HepG2 (cell line): ENCODE measurements around the gene GRM2. TPM values are rescaled to one million over a fixed set of nuclear protein-coding genes. Genes with fewer than 3 reads are reported as not detected.

Experiments
- ATAC-seq: fragments of 200-7000 bp; cut with Tn5 transposase; 3 replicates; pipeline ENCODE4 v1.9.1; 2020; ENCODE audit warnings: mild to moderate bottlenecking, moderate library complexity
- BruUV-seq: library from RNA; stranded (reverse); fragments of 400-500 nt; replicated peaks from 2 replicates; lab custom pipeline; 2021; lab: Mats Ljungman, UMichigan
- CTCF ChIA-PET: fragments of 300-600 bp; formaldehyde crosslinking; extraction: SDS; loops from one replicate; lab custom pipeline; 2021; ENCODE audit warnings: low total read pairs, inconsistent platforms, low intra/inter-chr PET ratio; lab: Yijun Ruan, JAX
- POLR2A ChIA-PET: fragments of 350-600 bp; sonication (Branson Sonifier 250); formaldehyde crosslinking; loops from one replicate; lab custom pipeline; 2020; ENCODE audit warnings: antibody characterized with exemption, inconsistent platforms; lab: Yijun Ruan, JAX
- DNase-seq: peaks from one replicate; pipeline ENCODE4 v3.0.0-alpha.2; 2015; ENCODE audit warnings: low spot score
- FAIRE-seq: peaks from 3 replicates; lab custom pipeline; 2011; peaks lifted over from hg19 to GRCh38; lab: Jason Lieb, UNC
- H2AFZ ChIP-seq: one replicate; pipeline ENCODE4 v1.6.1; 2011; ENCODE audit warnings: low read length, inconsistent platforms
- H3K27ac ChIP-seq: fragments of 300-600 bp; 3 replicates; pipeline ENCODE4 v1.8.0; 2011; ENCODE audit warnings: mixed run types, mild to moderate bottlenecking, mixed read lengths, low read length, inconsistent platforms; ENCODE audit not compliant: insufficient read depth; ENCODE audit errors: extremely low read length
- H3K27me3 ChIP-seq, 2 experiments: fragments of 200-600 bp in 1 of 2; 2 replicates in 1 of 2; 3 replicates in 1 of 2; pipeline versions ENCODE4 v1.6.0 to v1.8.0; 2011; ENCODE audit warnings: low read length in 2 of 2, mild to moderate bottlenecking in 2 of 2, moderate library complexity in 2 of 2, inconsistent platforms in 1 of 2; ENCODE audit not compliant: insufficient read depth in 2 of 2, control insufficient read depth in 1 of 2
- H3K36me3 ChIP-seq, 2 experiments: fragments of 200-600 bp in 1 of 2; replicated peaks in 1 of 2; 2 replicates in 1 of 2; 3 replicates in 1 of 2; pipeline versions ENCODE4 v1.5.1 to v1.8.0; 2011; ENCODE audit warnings: low read length in 2 of 2, inconsistent platforms in 1 of 2; ENCODE audit not compliant: insufficient read depth in 2 of 2, control insufficient read depth in 1 of 2
- H3K4me1 ChIP-seq: 2 replicates; pipeline ENCODE4 v1.5.1; 2012; ENCODE audit warnings: low read length, inconsistent platforms; ENCODE audit not compliant: insufficient read depth
- H3K4me2 ChIP-seq: 2 replicates; pipeline ENCODE4 v1.6.0; 2011; ENCODE audit warnings: low read depth, low read length, inconsistent platforms
- H3K4me3 ChIP-seq, 3 experiments: fragments of 200-600 bp in 1 of 3; sonication (generic), shearing (Covaris generic) in 1 of 3; replicated peaks in 1 of 3; 2 replicates each; pipeline ENCODE4 v1.5.1; 2011 to 2016; ENCODE audit warnings: low read length in 3 of 3, inconsistent platforms in 2 of 3, low read depth in 2 of 3, mild to moderate bottlenecking in 2 of 3, control low read depth in 1 of 3, mixed read lengths in 1 of 3; ENCODE audit not compliant: insufficient read depth in 1 of 3
- H3K79me2 ChIP-seq: one replicate; pipeline ENCODE4 v1.6.1; 2011; ENCODE audit warnings: low read length, inconsistent platforms; ENCODE audit not compliant: insufficient read depth
- H3K9ac ChIP-seq: 2 replicates; pipeline ENCODE4 v1.6.0; 2011; ENCODE audit warnings: mild to moderate bottlenecking, low read depth, low read length, inconsistent platforms; ENCODE audit not compliant: insufficient read depth
- H3K9me3 ChIP-seq: 2 replicates; pipeline ENCODE4 v1.5.1; 2012; ENCODE audit warnings: mild to moderate bottlenecking, low read length
- H4K20me1 ChIP-seq: 2 replicates; pipeline ENCODE4 v1.6.0; 2011; ENCODE audit warnings: inconsistent platforms, mild to moderate bottlenecking, low read length, moderate library complexity; ENCODE audit not compliant: insufficient read depth
- FOXK1 ChIP-seq: sonication (generic); formaldehyde crosslinking; IDR thresholded peaks from 2 replicates; pipeline ENCODE4 v1.4.0; 2020; ENCODE audit warnings: low read depth, missing genetic modification reagents, borderline replicate concordance
- GABPA ChIP-seq, 2 experiments: IDR thresholded peaks; 2 replicates each; pipeline ENCODE4 v1.6.1; 2011 to 2016; ENCODE audit warnings: low read depth in 2 of 2, low read length in 1 of 2, missing biosample characterization in 1 of 2, missing genetic modification characterization in 1 of 2
- IRF2 ChIP-seq: IDR thresholded peaks from 2 replicates; pipeline ENCODE4 v1.6.1; 2018; ENCODE audit warnings: missing genetic modification reagents, missing compliant biosample characterization
- KDM5A ChIP-seq: fragments of 200-600 bp; sonication (generic); IDR thresholded peaks from 2 replicates; pipeline ENCODE4 v1.7.0; 2018; ENCODE audit warnings: antibody characterized with exemption, mild to moderate bottlenecking, low read length, borderline replicate concordance
- MAFG ChIP-seq: sonication (generic); formaldehyde crosslinking; IDR thresholded peaks from 2 replicates; pipeline ENCODE4 v1.5.1; 2020; ENCODE audit warnings: mild to moderate bottlenecking, missing genetic modification reagents
- PAWR ChIP-seq: sonication (generic); formaldehyde crosslinking; IDR thresholded peaks from 2 replicates; pipeline ENCODE4 v1.4.0; 2020; ENCODE audit warnings: missing genetic modification reagents, mild to moderate bottlenecking, borderline replicate concordance
- PCBP1 ChIP-seq: fragments of 200-400 bp; formaldehyde crosslinking; IDR thresholded peaks from 2 replicates; pipeline ENCODE4 v1.6.1; 2017; ENCODE audit warnings: mild to moderate bottlenecking, low read depth, low read length, borderline replicate concordance
- POLR2AphosphoS5 ChIP-seq: IDR thresholded peaks from 2 replicates; pipeline ENCODE4 v1.6.1; 2012; ENCODE audit warnings: low read depth, low read length
- PPARG ChIP-seq: conservative IDR thresholded peaks from 2 replicates; pipeline ENCODE4 v1.6.1; 2016; ENCODE audit warnings: missing biosample characterization, missing genetic modification reagents
- RBM22 ChIP-seq: fragments of 200-400 bp; formaldehyde crosslinking; optimal IDR thresholded peaks from 2 replicates; pipeline ENCODE3; 2017; ENCODE audit warnings: mild to moderate bottlenecking, low read length, moderate library complexity
- TARDBP ChIP-seq: sonication (generic); formaldehyde crosslinking; IDR thresholded peaks from 2 replicates; pipeline ENCODE4 v1.8.0; 2022; ENCODE audit warnings: mild to moderate bottlenecking, missing genetic modification reagents
- TBX2 ChIP-seq: sonication (generic); formaldehyde crosslinking; IDR thresholded peaks from 2 replicates; pipeline ENCODE4 v1.5.0; 2020; ENCODE audit warnings: missing genetic modification reagents, mild to moderate bottlenecking, borderline replicate concordance
- ZNF17 ChIP-seq: sonication (generic); formaldehyde crosslinking; IDR thresholded peaks from 2 replicates; pipeline ENCODE4 v1.5.0; 2020; ENCODE audit warnings: mild to moderate bottlenecking, missing genetic modification reagents
- ZNF230 ChIP-seq: sonication (generic); formaldehyde crosslinking; IDR thresholded peaks from 2 replicates; pipeline ENCODE4 v1.4.0; 2020; ENCODE audit warnings: mild to moderate bottlenecking, missing genetic modification reagents
- ZNF329 ChIP-seq: sonication (generic); formaldehyde crosslinking; IDR thresholded peaks from 2 replicates; pipeline ENCODE4 v1.9.0; 2021; ENCODE audit warnings: low read depth, mild to moderate bottlenecking, missing genetic modification reagents
- WGBS: methylation state at CpG from one replicate; pipeline ENCODE4 v1.1.6; 2017; ENCODE audit warnings: low lambda C conversion rate; 5-methylcytosine and 5-hydroxymethylcytosine counted together
- in situ Hi-C: cut with HindIII; loops from 2 replicates; pipeline ENCODE4 v1.10.0; 2017; ENCODE audit warnings: low pct_unique_long_range_greater_than_20kb; ENCODE audit not compliant: extremely low pct_ligation_motif_present
- intact Hi-C: fragments of 100-400 bp; cut with micrococcal nuclease; formaldehyde crosslinking; loops from one replicate; pipeline ENCODE4 v1.10.0; 2022; ENCODE audit not compliant: unreplicated experiment
- polyA plus RNA-seq, 8 experiments: library from polyadenylated mRNA; depleted of rRNA in 3 of 8; stranded (reverse) in 7 of 8; unstranded in 1 of 8; fragments of >200 nt; fragmentation: Illumina TruSeq in 4 of 8; extraction: Trizol in 4 of 8; gene quantifications; 2 replicates each; pipeline versions ENCODE4 v1.2.1 to v1.2.3, GENCODE V29; 2011 to 2016; ENCODE audit warnings: low read depth in 4 of 8, missing spikeins in 1 of 8, mixed read lengths in 1 of 8; ENCODE audit not compliant: insufficient read depth in 1 of 8
- total RNA-seq, 5 experiments: library from RNA; depleted of rRNA; stranded (reverse); fragments of >200 nt; fragmentation: Illumina TruSeq; extraction: Trizol; gene quantifications; 2 replicates each; pipeline ENCODE4 v1.2.3, GENCODE V29; 2016; ENCODE audit warnings: low read depth in 1 of 5
- TF ChIP-seq, protein P1 (sequence below): sonication (generic); formaldehyde crosslinking; IDR thresholded peaks from 2 replicates; pipeline ENCODE4 v1.5.0; 2020; ENCODE audit warnings: missing genetic modification reagents
- TF ChIP-seq, protein P2 (sequence below): sonication (generic); formaldehyde crosslinking; IDR thresholded peaks from 2 replicates; pipeline ENCODE4 v1.5.0; 2020; ENCODE audit warnings: missing genetic modification reagents, mild to moderate bottlenecking, borderline replicate concordance
- TF ChIP-seq, protein P3 (sequence below): sonication (generic); formaldehyde crosslinking; IDR thresholded peaks from 2 replicates; pipeline ENCODE4 v1.5.0; 2020; ENCODE audit warnings: missing genetic modification reagents

GRM2 gene
- total and polyA plus RNA-seq, 2 of the 13 experiments (the other 11 are each of a cell fraction or from before 2014, with no cell fraction given): 0.04 to 0.07 TPM

DNA sequence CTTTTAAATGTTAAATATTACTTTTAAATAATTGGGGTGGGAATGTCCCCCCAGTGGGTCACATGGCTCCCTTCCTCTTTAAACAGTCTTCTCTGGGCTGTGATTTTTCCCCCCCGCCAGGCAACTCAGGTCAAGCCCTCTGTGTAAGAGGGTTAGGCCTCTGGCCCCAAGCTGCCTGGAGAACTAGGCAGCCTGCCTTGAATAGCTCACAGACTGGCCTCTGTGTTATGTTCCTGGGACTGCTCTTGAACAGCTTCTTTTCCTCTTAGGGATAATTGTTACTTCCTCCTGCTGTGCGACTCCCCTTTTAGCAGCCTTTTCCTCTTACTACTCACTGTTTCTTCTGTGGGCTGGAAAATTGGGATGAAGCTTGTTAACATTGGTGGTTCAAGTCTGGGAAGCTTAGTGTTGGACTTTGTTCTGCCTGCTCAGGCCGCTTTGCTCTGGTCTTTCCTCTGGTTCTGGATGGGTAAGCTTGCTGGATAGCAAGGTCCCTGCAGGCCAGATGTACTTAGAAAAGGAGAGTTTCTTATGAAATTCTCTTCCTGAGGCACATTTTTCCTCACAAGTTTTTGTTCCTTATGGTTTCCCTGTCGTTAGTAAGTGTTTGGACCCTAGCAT, 33.6 kb upstream of the GRM2 start (continued):
- TF ChIP-seq FOXK1 (CRISPR knock-in tag) (no peak), ZNF230 (no peak), PPARG (CRISPR knock-in tag) (no peak)

DNA sequence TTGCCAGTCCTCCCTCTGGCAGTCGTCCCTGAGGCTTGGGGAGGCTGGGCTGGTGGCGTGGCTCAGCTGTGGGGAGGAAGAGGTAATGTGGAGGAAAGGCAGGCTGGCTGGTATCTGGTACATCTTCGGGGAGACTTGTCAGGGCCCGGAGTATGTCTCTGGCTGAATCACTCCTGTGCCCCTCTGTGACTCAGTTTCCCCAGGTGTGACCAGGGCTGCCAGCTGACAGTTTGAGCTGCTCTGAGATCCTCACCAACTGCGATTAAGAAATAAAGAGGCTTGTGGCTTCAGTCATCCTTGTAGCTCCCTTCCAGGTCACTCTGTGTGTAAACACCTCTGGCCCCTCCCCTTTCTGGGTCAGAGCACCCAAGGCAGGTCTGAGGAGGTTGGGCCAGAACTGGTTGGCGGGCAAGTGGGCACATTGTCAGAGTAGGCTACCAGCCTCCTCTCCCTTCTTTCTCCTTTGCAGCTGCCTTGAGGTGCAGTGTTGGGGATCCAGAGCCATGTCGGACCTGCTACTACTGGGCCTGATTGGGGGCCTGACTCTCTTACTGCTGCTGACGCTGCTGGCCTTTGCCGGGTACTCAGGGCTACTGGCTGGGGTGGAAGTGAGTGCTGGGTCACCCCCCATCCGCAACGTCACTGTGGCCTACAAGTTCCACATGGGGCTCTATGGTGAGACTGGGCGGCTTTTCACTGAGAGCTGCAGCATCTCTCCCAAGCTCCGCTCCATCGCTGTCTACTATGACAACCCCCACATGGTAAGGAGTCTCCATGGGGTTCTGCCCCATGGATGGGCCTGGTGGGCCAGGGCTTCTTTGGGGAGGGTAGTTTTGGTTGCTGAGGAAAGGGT, 32.8 kb upstream of the GRM2 start:
- Histone ChIP-seq H3K9ac (no peak overlapping the region), H3K27me3 (no peaks in the 10 kb centered on the region), H3K36me3 (peaks cover 8 to 9% of the 10 kb centered on the region in 2 experiments; a peak in 3 of 5 replicates), H3K9me3 (no peaks in the 10 kb centered on the region), H3K4me2 (peak overlapping the region; percentile 96; the same call in 1 of the 2 replicates), H3K4me3 (no peak overlapping the region), H3K4me1 (peaks cover 40% of the 10 kb centered on the region), H4K20me1 (no peaks in the 10 kb centered on the region), H2AFZ (no peak overlapping the region), H3K27ac (no peak overlapping the region), H3K79me2 (peaks cover 4% of the 10 kb centered on the region)
- DNase-seq (no peak), FAIRE-seq (no peak), ATAC-seq (no peak)
- ChIA-PET CTCF (no interaction called here), POLR2A (interaction anchor here (0.8 to 1.5 kb wide), 3 partner anchors 8 to 269 kb away, joined by 3 to 4 read pairs (median 4); partner anchors contain the start of gene DCAF1)
- no TSS peak for BruUV-seq
- intact Hi-C loops: loop anchor here (10.0 kb wide), 1 partner anchor 289 kb away; the partner anchor contains the start of gene MANF
- WGBS: 91% methylated on average over 10 of the region's 14 CpGs
- in situ Hi-C loops: no loop called here
- TF ChIP-seq MAFG (CRISPR knock-in tag) (no peak), KDM5A (no peak), TBX2 (CRISPR knock-in tag) (no peak), IRF2 (CRISPR knock-in tag) (no peak), ZNF329 (CRISPR knock-in tag) (no peak), RBM22 (no peak), POLR2AphosphoS5 (no peak), PAWR (no peak), TARDBP (CRISPR knock-in tag) (no peak), ZNF17 (CRISPR knock-in tag) (no peak), GABPA (IDR thresholded peaks at IDR 0.05; ENCODE audit: low read depth, low read length) (no peak), GABPA (CRISPR knock-in tag; IDR thresholded peaks at IDR 0.05; ENCODE audit: low read depth) (no peak), PCBP1 (no peak)
- TF ChIP-seq, protein P1, sequence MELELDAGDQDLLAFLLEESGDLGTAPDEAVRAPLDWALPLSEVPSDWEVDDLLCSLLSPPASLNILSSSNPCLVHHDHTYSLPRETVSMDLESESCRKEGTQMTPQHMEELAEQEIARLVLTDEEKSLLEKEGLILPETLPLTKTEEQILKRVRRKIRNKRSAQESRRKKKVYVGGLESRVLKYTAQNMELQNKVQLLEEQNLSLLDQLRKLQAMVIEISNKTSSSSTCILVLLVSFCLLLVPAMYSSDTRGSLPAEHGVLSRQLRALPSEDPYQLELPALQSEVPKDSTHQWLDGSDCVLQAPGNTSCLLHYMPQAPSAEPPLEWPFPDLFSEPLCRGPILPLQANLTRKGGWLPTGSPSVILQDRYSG: no peak
- TF ChIP-seq, protein P2, sequence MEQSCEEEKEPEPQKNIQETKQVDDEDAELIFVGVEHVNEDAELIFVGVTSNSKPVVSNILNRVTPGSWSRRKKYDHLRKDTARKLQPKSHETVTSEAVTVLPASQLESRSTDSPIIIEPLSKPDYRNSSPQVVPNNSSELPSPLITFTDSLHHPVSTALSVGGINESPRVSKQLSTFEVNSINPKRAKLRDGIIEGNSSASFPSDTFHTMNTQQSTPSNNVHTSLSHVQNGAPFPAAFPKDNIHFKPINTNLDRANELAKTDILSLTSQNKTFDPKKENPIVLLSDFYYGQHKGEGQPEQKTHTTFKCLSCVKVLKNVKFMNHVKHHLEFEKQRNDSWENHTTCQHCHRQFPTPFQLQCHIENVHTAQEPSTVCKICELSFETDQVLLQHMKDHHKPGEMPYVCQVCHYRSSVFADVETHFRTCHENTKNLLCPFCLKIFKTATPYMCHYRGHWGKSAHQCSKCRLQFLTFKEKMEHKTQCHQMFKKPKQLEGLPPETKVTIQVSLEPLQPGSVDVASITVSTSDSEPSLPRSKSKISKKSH (CRISPR knock-in tag): no peak
- TF ChIP-seq, protein P3, sequence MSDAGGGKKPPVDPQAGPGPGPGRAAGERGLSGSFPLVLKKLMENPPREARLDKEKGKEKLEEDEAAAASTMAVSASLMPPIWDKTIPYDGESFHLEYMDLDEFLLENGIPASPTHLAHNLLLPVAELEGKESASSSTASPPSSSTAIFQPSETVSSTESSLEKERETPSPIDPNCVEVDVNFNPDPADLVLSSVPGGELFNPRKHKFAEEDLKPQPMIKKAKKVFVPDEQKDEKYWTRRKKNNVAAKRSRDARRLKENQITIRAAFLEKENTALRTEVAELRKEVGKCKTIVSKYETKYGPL (CRISPR knock-in tag): no peak
